ENCODE measurements around the gene ANKS6.

The ANKS6 gene

DNA sequence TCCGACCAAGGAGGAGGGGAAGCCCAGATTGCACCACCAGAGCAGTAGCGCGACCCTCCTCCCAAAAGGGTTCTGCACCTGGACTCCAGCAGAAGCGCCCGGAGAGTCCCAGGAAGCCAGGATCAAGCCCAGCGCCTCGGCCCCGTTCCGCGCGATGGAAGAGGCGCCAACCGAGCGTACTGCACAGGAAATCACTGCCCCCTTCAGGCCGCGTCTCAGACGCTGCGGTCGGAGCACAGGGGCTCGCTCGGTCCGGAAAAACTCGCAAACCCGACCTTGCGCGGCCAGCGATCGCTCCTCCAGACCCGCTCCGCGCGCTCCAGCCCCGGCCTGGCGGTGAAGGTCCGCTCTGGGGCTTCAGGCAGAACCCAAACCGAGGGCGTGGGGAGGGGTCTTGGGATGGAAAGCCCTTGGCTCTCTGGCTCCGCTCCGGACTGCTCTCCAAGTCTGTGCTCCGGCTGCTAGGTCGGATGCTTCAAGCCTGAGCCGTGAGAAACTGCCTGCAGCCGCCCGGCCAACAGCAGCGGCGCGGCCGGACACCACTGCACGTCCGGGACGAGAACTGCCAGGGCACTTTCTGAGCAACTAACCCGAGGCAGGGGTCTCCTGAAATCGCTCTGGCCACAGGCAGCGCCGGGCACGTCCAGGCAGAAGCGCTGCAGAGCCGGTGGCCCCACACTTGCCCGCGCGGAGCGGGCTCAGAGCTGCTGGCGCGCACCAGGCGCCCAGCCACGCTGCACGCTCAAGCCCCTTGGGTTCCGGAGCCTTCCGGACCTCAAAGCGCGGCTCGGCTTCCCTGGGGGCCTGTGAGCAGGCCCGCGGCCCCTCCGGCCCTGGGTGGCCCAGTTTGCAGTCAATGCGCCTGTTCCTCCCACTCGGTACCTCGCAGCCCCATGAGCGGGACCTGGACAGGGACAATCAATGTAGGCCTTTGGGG is 88.9 kb downstream of the ANKS6 start:
- Mint-ChIP-seq H3K27ac (no peak overlapping the region), H3K9me3 (no peaks in the 10 kb centered on the region), H3K4me1 (ENCODE audit: low read depth) (peaks cover 12% of the 10 kb centered on the region), H3K4me3 (no peak overlapping the region), H3K36me3 (ENCODE audit: low read depth) (no peaks in the 10 kb centered on the region), H3K27me3 (peaks cover 70% of the 10 kb centered on the region)
- no peak for DNase-seq

DNA sequence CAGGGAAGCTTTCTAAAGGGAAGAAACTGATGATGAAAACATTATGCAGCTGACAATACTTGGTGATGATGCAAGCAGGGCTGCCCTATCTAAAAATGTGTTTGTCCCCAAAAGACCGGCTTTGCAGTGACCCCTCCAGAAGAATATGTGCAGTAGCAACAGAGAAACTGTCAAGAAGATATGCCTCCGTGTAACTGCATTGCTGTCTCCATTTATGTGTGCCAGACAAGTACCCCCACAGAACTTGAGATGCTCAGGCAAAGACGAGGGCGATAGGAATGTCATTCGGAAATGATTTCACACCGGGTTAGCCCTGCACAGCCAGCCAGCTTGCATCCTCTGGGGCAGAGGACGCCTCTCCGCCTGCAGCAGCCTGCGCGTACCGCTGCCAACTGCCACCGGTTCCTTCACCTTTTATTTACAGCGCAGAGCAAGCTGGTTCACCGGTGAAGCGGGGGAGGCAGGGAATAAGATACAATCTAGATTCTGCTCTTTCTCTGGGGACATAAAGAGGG is 89.6 kb downstream of the ANKS6 start:
- Mint-ChIP-seq H3K36me3 (ENCODE audit: low read depth) (no peaks in the 10 kb centered on the region), H3K27me3 (peaks cover 73% of the 10 kb centered on the region), H3K4me1 (ENCODE audit: low read depth) (peaks cover 12% of the 10 kb centered on the region), H3K9me3 (no peaks in the 10 kb centered on the region), H3K4me3 (no peak overlapping the region), H3K27ac (no peak overlapping the region)
- DNase-seq = no peak

DNA sequence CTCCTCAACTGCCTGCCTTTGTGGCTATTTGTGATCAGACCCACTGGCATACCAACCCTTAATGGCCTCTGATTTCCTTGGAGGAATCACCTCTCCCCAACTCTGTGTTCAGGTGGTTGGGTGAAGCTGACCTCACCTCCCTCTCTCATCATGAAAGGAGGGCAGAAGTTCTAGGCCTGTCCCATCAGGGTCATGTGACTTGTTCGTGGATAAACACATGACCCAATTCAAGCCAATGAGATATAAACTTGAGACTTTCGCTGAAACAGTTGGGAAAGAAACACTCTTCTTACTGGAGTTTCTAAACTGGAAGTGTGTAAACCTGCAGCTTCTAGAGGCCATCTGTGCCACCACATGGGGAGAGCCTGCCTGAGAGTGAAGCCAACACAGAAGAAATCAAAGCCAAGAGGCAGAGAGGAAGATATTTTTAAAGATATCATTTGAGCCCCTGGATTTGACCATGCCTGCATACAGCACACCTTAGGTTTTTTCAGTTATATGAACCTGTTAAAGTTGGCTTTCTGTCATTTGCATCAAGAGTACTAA is 93.4 kb downstream of the ANKS6 start:
- Mint-ChIP-seq H3K4me1 (ENCODE audit: low read depth) (peaks cover 8% of the 10 kb centered on the region), H3K9me3 (no peaks in the 10 kb centered on the region), H3K27me3 (peaks cover 60% of the 10 kb centered on the region)

DNA sequence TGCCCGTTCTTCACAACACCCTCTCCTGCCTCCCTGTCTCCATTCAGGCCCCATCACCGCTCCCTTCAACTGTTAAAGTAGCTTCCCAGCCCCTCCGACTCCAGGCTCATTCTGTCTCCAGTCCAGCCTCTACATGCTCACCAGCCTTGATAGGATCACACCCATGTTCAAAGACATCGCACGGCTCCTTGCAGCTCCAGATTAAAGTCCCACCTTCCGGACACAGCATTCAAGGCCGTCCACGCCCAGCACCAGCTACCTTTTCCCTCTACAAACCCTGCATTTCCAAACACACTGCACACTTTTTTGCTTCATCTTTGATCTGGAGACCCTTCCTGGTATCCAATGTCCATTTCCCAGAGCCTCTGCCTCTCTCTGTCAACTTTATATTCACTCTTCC is 94.0 kb downstream of the ANKS6 start:
- Mint-ChIP-seq H3K27me3 (peaks cover 60% of the 10 kb centered on the region), H3K4me1 (ENCODE audit: low read depth) (peaks cover 6% of the 10 kb centered on the region), H3K36me3 (ENCODE audit: low read depth) (no peaks in the 10 kb centered on the region), H3K4me3 (no peak overlapping the region), H3K9me3 (no peaks in the 10 kb centered on the region), H3K27ac (no peak overlapping the region)
- no peak for DNase-seq

More for the DNA sequence above, 93.4 kb downstream of the ANKS6 start:
- DNase-seq = no peak
- no peak overlapping the region for H3K27ac Mint-ChIP-seq
- H3K36me3 Mint-ChIP-seq (ENCODE audit: low read depth) = no peaks in the 10 kb centered on the region
- H3K4me3 Mint-ChIP-seq = no peak overlapping the region

DNA sequence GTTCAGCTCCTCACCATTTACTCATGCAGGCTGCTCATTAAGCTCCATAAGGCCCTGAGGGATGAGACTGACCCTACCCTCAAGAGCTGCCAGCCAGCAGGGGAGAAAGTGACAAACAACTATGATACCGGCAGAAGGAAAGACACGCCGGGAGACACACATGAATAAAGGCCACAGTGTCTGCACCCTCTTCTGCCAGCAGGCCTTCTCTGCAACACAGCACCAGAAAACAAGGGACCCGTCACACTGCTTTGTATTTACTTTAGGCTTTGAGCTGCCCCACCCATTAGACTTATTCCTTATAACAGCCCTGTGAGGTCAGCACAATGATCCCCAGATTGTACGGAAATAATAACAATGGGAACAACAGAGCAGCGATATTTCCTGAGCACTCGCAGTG is 94.8 kb downstream of the ANKS6 start:
- Mint-ChIP-seq H3K36me3 (ENCODE audit: low read depth) (no peaks in the 10 kb centered on the region), H3K4me1 (ENCODE audit: low read depth) (no peaks in the 10 kb centered on the region), H3K4me3 (no peak overlapping the region), H3K27me3 (peaks cover 56% of the 10 kb centered on the region), H3K27ac (no peak overlapping the region), H3K9me3 (no peaks in the 10 kb centered on the region)
- no peak for DNase-seq

DNA sequence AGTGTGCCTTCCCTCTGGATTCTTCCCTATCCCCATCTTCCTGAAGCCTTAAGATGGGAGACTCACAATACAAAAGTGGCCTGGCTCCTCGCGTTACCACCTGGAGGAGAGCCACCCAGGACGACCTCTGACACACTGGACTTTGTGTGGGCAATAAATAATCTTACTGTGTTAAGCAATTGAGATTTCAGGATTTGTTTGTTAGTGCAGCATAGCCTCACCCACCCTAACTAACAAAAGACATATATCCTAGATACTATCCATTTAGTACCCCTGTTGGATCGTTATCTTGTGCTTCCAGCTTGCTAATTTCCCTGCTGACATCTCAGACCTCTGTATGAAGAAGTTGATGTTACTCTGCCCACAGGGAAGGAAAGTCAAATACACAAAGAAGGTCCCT is 95.6 kb downstream of the ANKS6 start:
- no peak for DNase-seq
- no peak overlapping the region for H3K27ac Mint-ChIP-seq
- H3K36me3 Mint-ChIP-seq (ENCODE audit: low read depth) = no peaks in the 10 kb centered on the region
- H3K4me1 Mint-ChIP-seq (ENCODE audit: low read depth) = no peaks in the 10 kb centered on the region
- no peaks in the 10 kb centered on the region for H3K9me3 Mint-ChIP-seq
- H3K4me3 Mint-ChIP-seq = no peak overlapping the region
- H3K27me3 Mint-ChIP-seq = peaks cover 53% of the 10 kb centered on the region

DNA sequence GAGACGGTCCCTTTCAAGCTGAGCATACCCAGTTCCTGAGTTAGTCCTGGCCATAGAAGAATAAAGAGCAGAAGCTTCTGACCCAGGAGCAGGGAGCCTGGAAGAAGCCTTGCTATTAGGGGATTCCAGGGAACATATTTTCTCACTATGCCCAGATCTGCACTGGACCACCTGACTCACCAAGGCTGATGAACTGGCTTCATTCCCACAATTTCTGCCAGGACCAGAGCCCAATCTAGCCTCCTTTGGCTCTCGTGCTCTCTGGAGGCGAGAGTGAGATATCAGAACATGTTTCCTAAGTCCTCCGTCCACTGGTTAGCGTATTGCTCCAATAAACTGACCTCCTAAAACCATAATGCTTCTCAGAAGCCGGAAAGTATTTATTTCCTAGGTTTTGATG is 97.5 kb downstream of the ANKS6 start:
- no peaks in the 10 kb centered on the region for H3K9me3 Mint-ChIP-seq
- no peak overlapping the region for H3K27ac Mint-ChIP-seq
- H3K27me3 Mint-ChIP-seq = peaks cover 39% of the 10 kb centered on the region
- no peak for DNase-seq
- H3K36me3 Mint-ChIP-seq (ENCODE audit: low read depth) = no peaks in the 10 kb centered on the region
- no peak overlapping the region for H3K4me3 Mint-ChIP-seq
- no peaks in the 10 kb centered on the region for H3K4me1 Mint-ChIP-seq (ENCODE audit: low read depth)

DNA sequence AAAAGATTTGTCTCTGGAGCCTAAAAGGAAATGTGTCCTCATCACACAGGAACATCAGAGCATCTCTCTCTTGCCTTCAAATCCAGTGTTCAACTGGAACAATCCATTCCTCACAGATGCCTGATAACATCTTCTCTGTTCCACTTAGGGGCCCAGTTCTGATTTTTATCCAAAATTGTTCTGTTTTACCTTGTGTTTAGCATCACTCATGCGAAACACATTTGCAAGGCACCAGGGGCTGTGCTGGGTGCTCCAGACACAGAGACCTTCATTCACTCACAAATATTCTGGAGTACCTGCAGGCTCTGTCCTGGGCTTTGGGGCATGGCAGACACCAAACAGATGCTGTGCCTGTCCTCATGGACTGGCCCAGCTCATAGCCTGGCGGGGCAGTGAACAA is 101.4 kb downstream of the ANKS6 start:
- DNase-seq = no peak
- H3K27me3 Mint-ChIP-seq = peaks cover 22% of the 10 kb centered on the region
- no peak overlapping the region for H3K27ac Mint-ChIP-seq
- H3K36me3 Mint-ChIP-seq (ENCODE audit: low read depth) = no peaks in the 10 kb centered on the region
- H3K4me1 Mint-ChIP-seq (ENCODE audit: low read depth) = no peaks in the 10 kb centered on the region
- H3K9me3 Mint-ChIP-seq = no peaks in the 10 kb centered on the region
- H3K4me3 Mint-ChIP-seq = no peak overlapping the region

DNA sequence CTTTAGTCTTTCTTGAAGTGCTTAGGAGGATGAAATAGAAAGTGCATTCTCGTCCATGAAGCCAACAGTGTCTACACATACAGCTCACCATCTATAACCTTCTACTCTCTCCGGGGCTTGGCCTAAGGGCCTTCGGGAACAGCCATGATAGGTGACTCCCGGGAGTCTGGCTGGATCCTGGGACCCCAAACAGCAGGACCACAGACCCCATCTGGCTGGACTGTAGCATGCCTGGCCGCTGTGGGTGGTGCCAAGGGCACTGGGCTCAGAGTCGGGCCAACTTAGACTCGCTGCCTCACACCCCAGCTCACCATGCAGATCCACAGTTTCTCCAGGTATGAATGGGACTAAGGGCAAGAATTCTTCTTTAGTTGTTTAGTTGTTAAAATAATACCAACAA is 104.0 kb downstream of the ANKS6 start:
- H3K27ac Mint-ChIP-seq = no peak overlapping the region
- H3K4me3 Mint-ChIP-seq = no peak overlapping the region
- no peak for DNase-seq
- H3K9me3 Mint-ChIP-seq = no peaks in the 10 kb centered on the region
- no peaks in the 10 kb centered on the region for H3K4me1 Mint-ChIP-seq (ENCODE audit: low read depth)
- H3K36me3 Mint-ChIP-seq (ENCODE audit: low read depth) = no peaks in the 10 kb centered on the region
- peaks cover 11% of the 10 kb centered on the region for H3K27me3 Mint-ChIP-seq

DNA sequence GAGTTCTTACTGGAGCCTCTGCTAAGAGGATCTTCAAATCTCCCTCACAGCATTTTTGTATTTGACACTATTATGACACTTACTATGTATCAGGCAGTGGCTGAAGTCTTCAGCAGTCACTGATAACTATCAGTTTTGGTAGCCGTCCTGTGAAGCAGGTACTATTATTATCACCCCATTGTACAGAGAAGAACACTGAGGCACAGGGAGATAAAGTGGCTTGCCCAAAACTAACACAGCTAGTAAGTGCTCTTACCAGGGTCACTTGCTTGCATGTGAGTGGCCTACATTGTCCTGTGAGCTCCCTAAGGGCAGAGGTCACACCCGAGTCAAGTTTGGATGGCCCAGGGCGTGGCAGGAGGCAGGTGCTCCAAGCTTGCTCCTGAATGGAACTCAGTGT is 104.5 kb downstream of the ANKS6 start:
- H3K9me3 Mint-ChIP-seq = no peaks in the 10 kb centered on the region
- no peaks in the 10 kb centered on the region for H3K4me1 Mint-ChIP-seq (ENCODE audit: low read depth)
- DNase-seq = no peak
- H3K4me3 Mint-ChIP-seq = no peak overlapping the region
- H3K27me3 Mint-ChIP-seq = peaks cover 11% of the 10 kb centered on the region
- H3K27ac Mint-ChIP-seq = no peak overlapping the region
- no peaks in the 10 kb centered on the region for H3K36me3 Mint-ChIP-seq (ENCODE audit: low read depth)

DNA sequence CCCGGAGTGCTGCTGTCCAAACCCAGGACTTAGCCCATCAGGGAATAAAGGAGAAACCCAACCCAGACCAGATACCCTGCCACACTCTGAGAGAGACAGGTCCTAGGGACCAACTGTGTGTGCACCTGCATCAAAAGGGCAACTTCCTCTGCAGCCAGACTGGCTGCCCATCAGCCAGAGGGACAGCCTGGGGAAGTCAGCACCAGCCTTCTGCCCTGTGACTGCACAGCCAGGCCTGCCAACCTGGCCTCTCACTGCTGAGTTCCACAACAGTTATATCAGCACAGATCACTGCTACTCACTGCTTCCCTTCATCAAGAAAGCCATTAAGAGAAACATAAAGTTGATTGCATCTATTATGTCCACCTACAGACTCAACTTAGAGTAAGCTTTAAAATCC is 105.7 kb downstream of the ANKS6 start:
- no peaks in the 10 kb centered on the region for H3K4me1 Mint-ChIP-seq (ENCODE audit: low read depth)
- no peak for DNase-seq
- peaks cover 3% of the 10 kb centered on the region for H3K27me3 Mint-ChIP-seq
- H3K9me3 Mint-ChIP-seq = no peaks in the 10 kb centered on the region
- H3K36me3 Mint-ChIP-seq (ENCODE audit: low read depth) = no peaks in the 10 kb centered on the region
- no peak overlapping the region for H3K4me3 Mint-ChIP-seq
- H3K27ac Mint-ChIP-seq = no peak overlapping the region

DNA sequence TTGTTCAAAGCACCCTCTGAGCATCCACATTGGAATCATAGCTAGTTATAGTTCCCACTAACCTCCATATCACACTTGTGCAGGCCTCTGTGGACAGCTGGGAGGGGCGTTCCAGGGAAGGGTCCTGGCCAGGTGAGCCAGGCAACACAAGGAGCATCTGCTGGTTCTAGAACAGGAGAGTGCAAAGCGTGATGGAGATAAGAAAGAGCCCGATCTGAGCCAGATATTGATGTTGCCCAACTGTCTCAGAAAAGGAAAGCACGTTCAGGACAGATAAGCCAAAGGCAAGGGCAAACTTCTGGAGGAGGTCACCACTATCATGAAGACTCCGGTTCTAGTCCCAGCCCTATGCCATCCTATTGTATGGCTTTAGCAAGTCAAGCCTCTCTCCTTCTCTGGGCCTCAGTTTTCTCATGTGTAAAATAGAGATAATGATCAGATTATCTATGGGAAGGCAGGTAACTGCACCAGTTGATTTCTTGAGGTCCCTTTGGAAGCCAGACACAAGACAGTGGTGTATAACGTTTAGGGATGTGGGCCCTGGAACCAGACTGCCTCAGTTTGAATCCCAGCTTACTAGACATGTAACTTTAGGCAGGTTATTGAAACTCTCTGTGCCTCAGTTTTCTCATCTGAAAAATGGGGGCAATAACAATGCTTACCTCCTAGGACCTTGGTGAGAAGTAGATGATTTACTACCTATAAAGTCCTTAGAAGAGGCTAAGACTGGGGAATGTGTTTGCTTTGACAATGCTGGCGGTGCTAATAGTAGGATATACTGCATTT is 107.5 kb downstream of the ANKS6 start:
- no peaks in the 10 kb centered on the region for H3K4me1 Mint-ChIP-seq (ENCODE audit: low read depth)
- no peak for DNase-seq

DNA sequence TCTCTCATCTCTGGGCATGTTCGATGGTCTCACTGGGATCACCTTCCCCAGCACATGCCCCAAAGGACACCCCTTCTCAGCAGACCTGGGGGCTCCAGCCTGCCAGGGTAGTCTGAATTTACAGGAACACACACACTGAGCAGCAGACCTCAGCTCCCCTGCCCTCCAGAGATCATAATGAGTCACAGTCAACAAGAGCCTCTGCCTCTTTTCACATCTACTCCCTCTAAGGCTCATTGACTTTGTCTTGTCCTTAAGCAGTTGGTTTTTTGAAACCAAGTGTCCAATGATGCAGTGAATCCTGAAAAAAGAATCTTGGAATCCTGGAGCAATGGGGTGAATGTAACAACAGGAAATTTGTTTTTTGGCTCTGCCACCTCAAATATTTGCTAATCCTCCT is 108.4 kb downstream of the ANKS6 start:
- Mint-ChIP-seq H3K27ac (no peak overlapping the region), H3K4me1 (ENCODE audit: low read depth) (no peaks in the 10 kb centered on the region), H3K36me3 (ENCODE audit: low read depth) (no peaks in the 10 kb centered on the region), H3K4me3 (no peak overlapping the region), H3K27me3 (no peaks in the 10 kb centered on the region), H3K9me3 (no peaks in the 10 kb centered on the region)
- DNase-seq = no peak

More for the DNA sequence above, 107.5 kb downstream of the ANKS6 start:
- Mint-ChIP-seq H3K4me3 (no peak overlapping the region), H3K9me3 (no peaks in the 10 kb centered on the region), H3K27me3 (no peaks in the 10 kb centered on the region), H3K36me3 (ENCODE audit: low read depth) (no peaks in the 10 kb centered on the region), H3K27ac (no peak overlapping the region)

DNA sequence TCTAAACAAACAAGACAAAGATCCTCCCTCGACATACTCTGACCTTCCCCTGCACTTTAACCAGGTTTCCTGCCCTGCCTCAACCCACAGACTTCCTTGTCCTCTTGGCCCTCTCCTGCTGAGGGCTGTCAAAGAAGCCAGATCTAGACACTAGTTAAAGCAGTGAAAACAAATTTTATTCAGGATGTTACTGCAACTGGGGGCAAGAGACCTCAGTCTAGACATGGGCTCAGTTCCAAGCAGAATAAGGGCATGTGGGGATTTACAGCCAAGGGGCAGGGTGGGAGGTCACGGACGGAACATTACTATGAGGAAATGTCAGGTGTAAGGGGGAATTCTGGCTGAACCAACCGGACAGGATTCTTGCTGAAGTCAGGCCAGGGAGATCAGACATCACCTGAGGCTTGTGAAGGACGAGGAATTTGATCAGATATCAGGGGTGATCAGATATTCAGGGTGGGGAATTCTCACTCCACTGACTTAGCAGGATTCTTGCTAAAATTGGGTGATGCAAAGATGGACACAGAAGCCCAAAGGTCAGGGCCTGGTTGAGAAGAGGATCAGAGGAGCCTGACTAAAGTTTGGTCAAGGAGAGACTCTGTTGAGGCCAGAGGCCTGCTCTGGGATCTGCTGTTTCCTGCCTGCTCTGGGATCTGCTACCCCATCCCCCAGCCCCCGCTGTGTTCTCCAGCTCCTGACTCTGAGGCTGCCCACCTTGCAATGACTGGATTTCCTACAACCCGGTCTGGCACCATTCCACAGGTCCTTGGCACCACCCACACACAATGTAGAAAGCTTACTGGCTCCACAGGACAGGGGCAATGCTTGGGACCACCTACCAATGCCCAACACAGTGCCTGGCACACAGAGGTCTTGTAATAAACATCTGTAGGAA is 109.1 kb downstream of the ANKS6 start:
- Mint-ChIP-seq H3K36me3 (ENCODE audit: low read depth) (no peaks in the 10 kb centered on the region), H3K27ac (no peak overlapping the region), H3K27me3 (no peaks in the 10 kb centered on the region), H3K9me3 (no peaks in the 10 kb centered on the region), H3K4me1 (ENCODE audit: low read depth) (no peaks in the 10 kb centered on the region), H3K4me3 (no peak overlapping the region)
- no peak for DNase-seq
